Breast epithelium (tissue), 4 donors: ENCODE data around the gene TRAM2. TPM values are rescaled to one million over a fixed set of nuclear protein-coding genes. Genes with fewer than 3 reads are reported as not detected.

Experiments used
- DNase-seq, 2 donors: peaks; one replicate each; pipeline ENCODE4 v3.0.0-alpha.2; 2019; ENCODE audit warnings: low spot score in 2 of 2
- H3K27ac ChIP-seq, 2 donors: fragments of 200-600 bp; sonication (generic) in 1 of 2; one replicate each; pipeline ENCODE4 v1.5.1; 2016 to 2019; ENCODE audit warnings: mild to moderate bottlenecking in 1 of 2
- H3K27me3 ChIP-seq, 2 donors: fragments of 200-600 bp; sonication (generic) in 1 of 2; one replicate each; pipeline versions ENCODE4 v1.5.1 to v1.6.0; 2017 to 2019; ENCODE audit warnings: control low read depth in 1 of 2, mild to moderate bottlenecking in 1 of 2
- H3K36me3 ChIP-seq: fragments of 200-600 bp; one replicate; pipeline ENCODE4 v1.5.1; 2019
- H3K4me1 ChIP-seq, 2 donors: fragments of 200-600 bp; sonication (generic); one replicate each; pipeline ENCODE4 v1.5.1; 2016 to 2019; ENCODE audit warnings: control low read depth in 1 of 2
- H3K4me3 ChIP-seq, 3 donors: fragments of 200-600 bp; sonication (generic); 1 replicate in 2 of 3; 2 replicates in 1 of 3; pipeline ENCODE4 v1.5.1; 2016 to 2019; ENCODE audit warnings: mild to moderate bottlenecking in 3 of 3, moderate library complexity in 2 of 3
- H3K9me3 ChIP-seq, 2 donors: fragments of 200-600 bp; sonication (generic) in 1 of 2; one replicate each; pipeline ENCODE4 v1.5.1; 2016 to 2019; ENCODE audit warnings: control low read depth in 1 of 2
- POLR2A ChIP-seq: fragments of 450-650 bp; IDR thresholded peaks from one replicate; pipeline ENCODE4 v1.6.1; 2016; ENCODE audit warnings: antibody characterized with exemption, mild to moderate bottlenecking, moderate library complexity
- POLR2AphosphoS5 ChIP-seq, 3 donors: sonication (generic); formaldehyde crosslinking; IDR thresholded peaks; one replicate each; pipeline ENCODE4 v1.6.1; 2017; ENCODE audit warnings: antibody characterized with exemption in 3 of 3
- intact Hi-C: fragments of 100-400 bp; cut with DNase I; formaldehyde crosslinking; loops from one replicate; pipeline ENCODE4 v1.15.1; 2023; ENCODE audit warnings: low total_unique reads
- total RNA-seq, 3 donors: library from RNA; depleted of rRNA; stranded (reverse); fragments of >200 nt; gene quantifications; one replicate each; pipeline ENCODE4 v1.1.0, GENCODE V29; 2016
- TF ChIP-seq, protein P1 (sequence below), 3 donors: fragments of 450-650 bp; IDR thresholded peaks; one replicate each; pipeline ENCODE4 v1.5.1; 2016 to 2017; ENCODE audit warnings: antibody characterized with exemption in 3 of 3, mild to moderate bottlenecking in 3 of 3, moderate library complexity in 3 of 3

Gene TRAM2
- total RNA-seq, 3 donors from 2014 or later, result 11.9 to 33.0 (median 24.3) TPM

GRCh38 chr6:52564856-52565255, 12.0 kb downstream of the TRAM2 start:
- Histone ChIP-seq H3K4me3 (no peak overlapping the region), H3K9me3 (no peaks in the 10 kb centered on the region), H3K36me3 (no peaks in the 10 kb centered on the region), H3K4me1 (peaks cover 0 to 5% of the 10 kb centered on the region in 2 donors), H3K27me3 (no peaks in the 10 kb centered on the region), H3K27ac (no peak overlapping the region)
- no peak for DNase-seq
- TF ChIP-seq, protein P1, sequence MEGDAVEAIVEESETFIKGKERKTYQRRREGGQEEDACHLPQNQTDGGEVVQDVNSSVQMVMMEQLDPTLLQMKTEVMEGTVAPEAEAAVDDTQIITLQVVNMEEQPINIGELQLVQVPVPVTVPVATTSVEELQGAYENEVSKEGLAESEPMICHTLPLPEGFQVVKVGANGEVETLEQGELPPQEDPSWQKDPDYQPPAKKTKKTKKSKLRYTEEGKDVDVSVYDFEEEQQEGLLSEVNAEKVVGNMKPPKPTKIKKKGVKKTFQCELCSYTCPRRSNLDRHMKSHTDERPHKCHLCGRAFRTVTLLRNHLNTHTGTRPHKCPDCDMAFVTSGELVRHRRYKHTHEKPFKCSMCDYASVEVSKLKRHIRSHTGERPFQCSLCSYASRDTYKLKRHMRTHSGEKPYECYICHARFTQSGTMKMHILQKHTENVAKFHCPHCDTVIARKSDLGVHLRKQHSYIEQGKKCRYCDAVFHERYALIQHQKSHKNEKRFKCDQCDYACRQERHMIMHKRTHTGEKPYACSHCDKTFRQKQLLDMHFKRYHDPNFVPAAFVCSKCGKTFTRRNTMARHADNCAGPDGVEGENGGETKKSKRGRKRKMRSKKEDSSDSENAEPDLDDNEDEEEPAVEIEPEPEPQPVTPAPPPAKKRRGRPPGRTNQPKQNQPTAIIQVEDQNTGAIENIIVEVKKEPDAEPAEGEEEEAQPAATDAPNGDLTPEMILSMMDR (IDR thresholded peaks at IDR 0.05), result no peak
- TF ChIP-seq POLR2AphosphoS5 (IDR thresholded peaks at IDR 0.05) (no peak), POLR2A (no peak)
- intact Hi-C loops, result no loop called here

GRCh38 chr6:52562911-52563310, 13.9 kb downstream of the TRAM2 start:
- H3K4me1 ChIP-seq, result peaks cover 0 to 3% of the 10 kb centered on the region in 2 donors
- no peak for DNase-seq
- H3K27ac ChIP-seq, result no peak overlapping the region
- no peak for TF ChIP-seq POLR2A
- TF ChIP-seq, protein P1 (IDR thresholded peaks at IDR 0.05), result no peak
- intact Hi-C loops, result no loop called here
- H3K36me3 ChIP-seq, result no peaks in the 10 kb centered on the region
- H3K9me3 ChIP-seq, result no peaks in the 10 kb centered on the region
- H3K4me3 ChIP-seq, result no peak overlapping the region
- no peaks in the 10 kb centered on the region for H3K27me3 ChIP-seq

- no peaks in the 10 kb centered on the region for H3K9me3 ChIP-seq
- TF ChIP-seq POLR2AphosphoS5 (IDR thresholded peaks at IDR 0.05), result no peak
- TF ChIP-seq, protein P1 (IDR thresholded peaks at IDR 0.05), result no peak
- TF ChIP-seq POLR2A, result no peak
- DNase-seq, result no peak
- H3K27ac ChIP-seq, result no peak overlapping the region
- H3K4me3 ChIP-seq, result no peak overlapping the region
- no peaks in the 10 kb centered on the region for H3K36me3 ChIP-seq
- no peaks in the 10 kb centered on the region for H3K4me1 ChIP-seq
- H3K27me3 ChIP-seq, result no peaks in the 10 kb centered on the region
- intact Hi-C loops, result no loop called here
Measured at GRCh38 chr6:52560462-52560861, 16.4 kb downstream of the TRAM2 start.

DNA sequence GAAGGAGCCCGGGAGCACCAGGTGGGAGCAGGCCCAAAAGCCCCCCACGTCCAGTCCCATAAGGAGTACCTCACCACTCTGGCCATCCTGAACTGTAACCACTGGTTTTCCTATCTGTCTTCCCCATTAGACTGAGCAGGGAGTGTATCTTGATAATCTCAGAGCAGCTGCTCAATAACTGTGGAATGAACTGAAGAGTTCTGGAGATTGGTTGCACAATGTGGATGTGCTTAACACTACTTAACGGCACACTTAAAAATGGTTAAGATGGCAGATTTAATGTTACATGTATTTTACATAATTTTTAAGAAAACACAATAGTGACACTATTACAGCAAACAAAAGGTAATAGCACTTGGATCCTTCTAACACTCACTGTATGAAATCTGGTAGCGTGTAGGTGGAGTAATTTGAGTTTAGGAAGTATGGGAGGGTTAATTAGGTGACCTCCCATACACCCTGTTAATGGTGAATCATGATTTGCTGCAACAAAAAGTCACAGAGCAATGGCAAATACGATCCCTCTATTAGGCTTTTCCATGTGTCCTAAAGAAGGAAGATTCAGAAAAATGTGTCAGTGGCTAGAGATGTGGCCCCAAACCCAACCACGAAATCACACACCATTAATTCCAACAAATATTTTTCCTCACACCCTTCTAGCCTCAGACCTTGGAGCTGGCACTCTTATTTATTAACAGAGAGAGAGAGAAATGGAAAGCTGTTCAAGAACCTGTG, 18.4 kb downstream of the TRAM2 start:
- no peaks in the 10 kb centered on the region for H3K27me3 ChIP-seq
- no peaks in the 10 kb centered on the region for H3K4me1 ChIP-seq
- intact Hi-C loops, result no loop called here
- H3K36me3 ChIP-seq, result no peaks in the 10 kb centered on the region
- no peak overlapping the region for H3K4me3 ChIP-seq
- no peak for TF ChIP-seq POLR2AphosphoS5 (IDR thresholded peaks at IDR 0.05)
- H3K27ac ChIP-seq, result peak overlapping the region; percentile 11 to 51
- no peaks in the 10 kb centered on the region for H3K9me3 ChIP-seq
- DNase-seq, result no peak

GRCh38 chr6:52557389-52558265, 19.2 kb downstream of the TRAM2 start:
- no peaks in the 10 kb centered on the region for H3K27me3 ChIP-seq
- H3K36me3 ChIP-seq, result no peaks in the 10 kb centered on the region
- H3K4me3 ChIP-seq, result no peak overlapping the region
- H3K9me3 ChIP-seq, result no peaks in the 10 kb centered on the region
- H3K27ac ChIP-seq, result peak overlapping the region in 1 of 2 donors; percentile 51
- intact Hi-C loops, result no loop called here
- no peak for DNase-seq
- H3K4me1 ChIP-seq, result peaks cover 0 to 7% of the 10 kb centered on the region in 2 donors
- TF ChIP-seq, protein P1 (IDR thresholded peaks at IDR 0.05), result no peak
- no peak for TF ChIP-seq POLR2A
- no peak for TF ChIP-seq POLR2AphosphoS5 (IDR thresholded peaks at IDR 0.05)
